Epithelial cell of esophagus (primary cell): ENCODE measurements around the gene VSIG1.

Experiments
- DNase-seq: peaks from one replicate; pipeline ENCODE4 v3.0.0; 2010; ENCODE audit warnings: low read depth
- H3K4me3 ChIP-seq: 2 replicates; pipeline ENCODE4 v1.5.1; 2011; ENCODE audit warnings: mild to moderate bottlenecking, low read length, control low read depth
- CTCF ChIP-seq: IDR thresholded peaks from 2 replicates; pipeline ENCODE4 v1.5.1; 2011; ENCODE audit warnings: low read depth, mild to moderate bottlenecking, low read length, control low read depth, inconsistent platforms; ENCODE audit not compliant: insufficient read depth; ENCODE audit errors: missing control alignments

Gene VSIG1

DNA sequence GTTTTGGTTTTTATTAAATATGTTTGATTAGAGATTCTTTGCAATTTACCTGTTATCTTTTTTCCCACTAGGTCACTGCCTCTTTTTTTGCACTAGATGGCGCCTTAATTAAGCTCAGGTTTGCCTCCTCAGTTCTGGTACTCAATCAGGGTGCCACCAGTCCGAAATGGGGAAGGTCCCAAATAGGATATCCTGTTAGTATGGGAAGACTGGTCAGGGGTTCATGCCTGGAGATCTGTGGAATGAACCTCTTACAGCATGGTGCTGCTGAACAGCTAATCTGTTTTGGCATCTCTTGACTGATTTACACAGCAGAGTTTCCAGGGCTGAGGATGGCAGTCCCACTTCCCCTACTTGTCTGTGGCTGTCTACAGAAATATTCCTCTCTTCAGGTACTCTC lies 24.2 kb upstream of the VSIG1 start:
- no peak overlapping the region for H3K4me3 ChIP-seq
- TF ChIP-seq CTCF: peak; percentile 60
- peak; percentile 31 for DNase-seq

- DNase-seq: peak; percentile 19
- no peak overlapping the region for H3K4me3 ChIP-seq
- TF ChIP-seq CTCF: no peak
These were observed 22.3 kb upstream of the VSIG1 start for GRCh38 chrX:108022491-108023089.

- TF ChIP-seq CTCF: no peak
- DNase-seq: no peak
- H3K4me3 ChIP-seq: no peak overlapping the region
These were observed 19.5 kb upstream of the VSIG1 start for GRCh38 chrX:108025376-108025775.

GRCh38 chrX:108025954-108026600 lies 18.8 kb upstream of the VSIG1 start:
- no peak for TF ChIP-seq CTCF
- no peak for DNase-seq
- H3K4me3 ChIP-seq: no peak overlapping the region

- H3K4me3 ChIP-seq: no peak overlapping the region
- TF ChIP-seq CTCF: no peak
- no peak for DNase-seq
These were observed 16.0 kb upstream of the VSIG1 start for GRCh38 chrX:108028854-108029253.

- DNase-seq: no peak
- H3K4me3 ChIP-seq: no peak overlapping the region
- TF ChIP-seq CTCF: no peak
These were observed 14.7 kb upstream of the VSIG1 start for GRCh38 chrX:108029928-108030711.
